NCI-H69 (cell line): ENCODE data around the gene SCAMP3.
"Not testable (repeated sequence)": the region's sequence is repeated elsewhere in the genome, so short reads cannot be mapped to it uniquely, and the experiment has no call there.

Source experiments
- DNase-seq: peaks from one replicate; lab custom pipeline; 2025; lab: John Stamatoyannopoulos, UW

The SCAMP3 gene

GRCh38 chr1:155261852-155262673, at the start of gene SCAMP3:
Gene SCAMP3 (minus strand): TSS chr1:155262360. CDS start chr1:155262151, 209 bp downstream.
- DNase-seq, result peak; percentile 99

- DNase-seq, result peak; percentile 44
These were observed 47.4 kb upstream of the SCAMP3 start for GRCh38 chr1:155309423-155310021.

GRCh38 chr1:155308493-155309422, 46.6 kb upstream of the SCAMP3 start, which contains the start of gene FDPS:
Gene FDPS (plus strand): TSS chr1:155308866. CDS start chr1:155309790, 924 bp downstream.
- peak; percentile 99 for DNase-seq

GRCh38 chr1:155307247-155307740, 45.1 kb upstream of the SCAMP3 start:
- DNase-seq, result peak; percentile 49

- no peak for DNase-seq
These were observed 43.8 kb upstream of the SCAMP3 start for GRCh38 chr1:155305881-155306391.

GRCh38 chr1:155304558-155305063, 42.5 kb upstream of the SCAMP3 start:
- DNase-seq, result no peak

DNA sequence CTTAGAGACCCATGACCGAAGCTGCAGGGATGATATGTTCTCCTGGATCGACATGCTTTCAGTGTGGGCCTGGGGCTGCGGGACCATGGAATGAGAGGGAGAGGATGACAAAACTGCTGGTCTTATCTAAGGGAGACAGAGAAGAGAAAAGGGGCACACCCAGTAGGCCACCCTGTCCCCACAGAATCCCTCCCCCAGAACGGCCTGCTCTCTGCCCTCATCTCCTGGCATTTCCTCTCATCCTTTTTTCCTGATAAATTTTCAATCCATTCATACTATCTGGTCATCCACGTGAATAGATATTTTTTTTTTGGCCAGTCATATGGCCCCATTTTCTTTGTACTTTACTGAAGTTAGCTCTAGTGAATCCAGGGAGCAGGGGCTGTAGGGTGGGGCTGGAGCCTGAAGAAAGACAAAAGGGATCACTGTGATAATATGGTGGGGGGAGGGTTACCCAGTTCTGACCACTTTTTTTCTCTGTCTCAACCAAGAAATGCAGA, 39.2 kb upstream of the SCAMP3 start, which contains the start of gene PKLR:
Gene PKLR (minus strand): TSS at position 97 of the 500 bp plus-strand sequence. CDS start 43 bp downstream, at position 54.
- DNase-seq, result no peak

DNA sequence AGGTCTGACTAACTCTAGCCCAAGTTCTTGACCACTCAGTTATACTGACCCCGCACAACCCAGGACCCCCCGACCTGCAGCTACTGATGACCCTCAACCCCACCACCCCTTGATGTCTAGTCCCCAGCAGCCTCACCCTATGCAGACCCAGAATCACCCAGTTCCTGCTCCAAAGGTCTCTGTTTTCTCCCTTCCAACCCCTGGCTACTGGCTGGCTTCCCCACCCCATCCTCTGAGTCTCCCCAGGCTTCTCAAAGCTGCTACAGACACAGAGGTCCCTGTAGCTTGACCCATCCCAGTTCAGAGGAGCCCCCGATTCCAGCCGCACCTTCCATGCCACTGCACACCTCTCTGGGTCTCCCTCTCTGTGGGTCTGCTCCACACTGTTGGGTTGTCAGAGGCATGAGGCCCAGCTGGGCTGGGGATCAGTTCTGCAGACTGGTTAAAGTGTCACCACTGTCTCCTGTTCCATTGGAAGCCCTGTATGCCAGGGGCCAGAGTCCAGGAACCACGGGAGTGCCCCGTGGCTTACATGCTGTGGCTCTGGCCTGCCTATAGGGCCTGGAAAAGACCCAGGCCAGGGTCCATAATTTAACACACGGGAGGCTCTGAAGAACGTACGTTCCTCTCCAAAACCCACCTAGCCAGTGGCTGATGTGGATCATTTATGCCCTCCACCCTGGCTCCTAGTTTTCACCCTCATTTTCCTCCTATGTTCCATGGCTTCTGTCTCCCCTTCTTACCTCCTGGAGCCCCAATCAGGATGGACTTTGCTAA, 38.6 kb upstream of the SCAMP3 start:
- no peak for DNase-seq

GRCh38 chr1:155300024-155300423, 37.9 kb upstream of the SCAMP3 start:
- DNase-seq, result no peak

DNA sequence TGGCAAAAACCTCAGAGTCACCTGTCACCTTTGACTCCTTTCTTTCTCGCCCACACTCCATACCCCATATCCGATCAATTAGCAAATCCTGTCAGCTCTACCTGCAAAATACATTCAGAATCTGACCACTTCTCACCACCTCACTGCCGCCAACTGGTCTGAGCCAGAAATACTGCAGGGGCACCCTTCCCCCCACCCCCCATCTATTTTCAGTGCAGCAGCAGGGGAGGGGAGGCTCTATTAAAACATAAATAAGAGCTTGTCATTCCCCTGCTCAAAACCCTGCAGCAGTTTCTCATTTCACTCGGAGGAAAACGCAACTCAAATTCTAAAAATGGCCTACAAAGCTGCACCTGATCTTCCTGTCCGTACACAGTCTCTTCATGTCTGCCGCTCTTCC, 35.2 kb upstream of the SCAMP3 start:
- DNase-seq, result no peak

GRCh38 chr1:155296661-155297060, 34.5 kb upstream of the SCAMP3 start:
- DNase-seq, result no peak

DNA sequence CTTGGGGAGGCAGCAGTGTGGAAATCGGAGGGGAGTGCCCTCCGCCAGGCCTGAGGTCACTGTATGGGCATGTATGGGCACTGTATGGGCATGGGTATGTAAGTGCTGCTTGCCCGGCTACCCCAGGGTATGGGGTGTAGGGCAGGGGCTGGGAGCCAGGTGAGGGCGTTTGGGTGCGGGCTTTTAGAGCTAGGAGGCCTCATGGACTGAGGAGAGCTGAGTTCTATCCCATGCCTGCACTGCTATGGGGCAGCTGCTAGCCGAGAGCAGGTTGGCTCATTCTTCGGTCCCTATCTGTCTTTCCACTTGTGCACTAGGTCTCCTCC, 33.7 kb upstream of the SCAMP3 start:
- no peak for DNase-seq

- no peak for DNase-seq
These were observed 33.2 kb upstream of the SCAMP3 start for GRCh38 chr1:155295183-155295941.

GRCh38 chr1:155294520-155295182, 32.5 kb upstream of the SCAMP3 start:
- DNase-seq, result no peak

- no peak for DNase-seq
These were observed 31.1 kb upstream of the SCAMP3 start for GRCh38 chr1:155293086-155293749.

DNA sequence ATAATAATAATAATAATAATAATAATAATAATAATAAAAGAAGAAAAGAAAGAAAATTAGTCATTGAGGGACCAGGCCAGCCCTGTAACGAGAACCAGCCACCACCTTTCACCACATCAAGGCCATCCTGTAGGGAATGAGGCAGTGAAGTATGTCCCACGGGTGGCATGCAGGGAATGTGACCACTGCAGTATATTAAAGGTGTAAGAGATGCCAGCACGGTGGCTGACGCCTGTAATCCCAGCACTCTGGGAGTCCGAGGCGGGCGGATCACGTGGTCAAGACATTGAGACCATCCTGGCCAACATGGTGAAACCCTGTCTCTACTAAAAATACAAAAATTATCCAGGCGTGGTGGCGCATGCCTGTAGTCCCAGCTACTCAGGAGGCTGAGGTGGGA, 28.8 kb upstream of the SCAMP3 start:
- DNase-seq, result not testable (repeated sequence)

DNA sequence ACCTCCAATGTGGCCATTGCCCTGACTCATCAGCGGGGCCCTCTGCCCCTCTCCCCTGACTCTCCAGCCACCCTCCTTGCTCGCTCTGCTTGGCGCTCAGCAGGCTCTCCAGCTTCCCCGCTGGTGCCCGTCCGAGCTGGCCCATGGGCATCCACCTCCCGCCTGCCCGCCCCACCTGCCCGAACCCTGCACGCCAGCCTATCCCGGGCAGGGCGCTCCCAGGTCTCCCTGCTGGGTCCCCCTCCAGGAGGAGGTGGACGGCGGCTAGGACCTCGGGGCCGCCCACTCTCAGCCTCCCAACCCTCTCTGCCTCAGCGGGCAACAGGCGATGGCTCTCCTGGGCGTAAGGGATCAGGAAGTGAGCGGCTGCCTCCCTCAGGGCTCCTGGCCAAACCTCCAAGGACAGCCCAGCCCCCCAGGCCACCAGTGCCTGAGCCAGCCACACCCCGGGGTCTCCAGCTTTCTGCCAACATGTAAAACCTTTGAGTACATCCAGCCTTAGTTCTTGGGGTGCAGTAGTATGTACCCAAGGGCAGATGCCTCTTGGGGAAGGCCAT, 25.9 kb upstream of the SCAMP3 start:
- no peak for DNase-seq

DNA sequence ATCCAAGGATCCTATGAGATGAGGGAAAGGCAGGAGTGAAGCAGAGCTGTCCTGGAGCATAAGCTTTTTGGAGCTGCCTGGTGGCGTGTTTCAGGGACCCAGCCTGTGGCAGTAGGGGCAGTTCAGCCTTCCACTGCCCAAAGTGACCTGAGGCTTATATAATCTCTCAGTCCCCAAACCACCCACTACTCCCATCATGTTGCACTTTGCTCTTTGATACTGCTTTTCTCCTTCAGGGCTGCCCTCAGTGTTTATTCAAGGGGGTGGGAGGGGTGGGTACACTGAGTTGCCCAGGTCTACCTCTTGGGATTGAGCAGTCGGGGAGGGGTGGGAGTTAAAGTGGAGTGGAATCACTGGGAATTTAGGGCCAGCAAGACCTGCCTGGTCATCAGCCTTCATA, 24.4 kb upstream of the SCAMP3 start:
- no peak for DNase-seq
